ENCODE results near the gene KIAA2012. TPM values are rescaled to one million over a fixed set of nuclear protein-coding genes. Genes with fewer than 3 reads are reported as not detected.
"Not testable (repeated sequence)": the region's sequence is repeated elsewhere in the genome, so short reads cannot be mapped to it uniquely, and the experiment has no call there.

Gene KIAA2012
- total RNA-seq, 1 donor from 2014 or later = not detected

- DNase-seq (ENCODE audit: extremely low read depth, low read depth, low spot score) = no peak
Observed at GRCh38 chr2:202114291-202114690, 41.2 kb downstream of the KIAA2012 start.

DNA sequence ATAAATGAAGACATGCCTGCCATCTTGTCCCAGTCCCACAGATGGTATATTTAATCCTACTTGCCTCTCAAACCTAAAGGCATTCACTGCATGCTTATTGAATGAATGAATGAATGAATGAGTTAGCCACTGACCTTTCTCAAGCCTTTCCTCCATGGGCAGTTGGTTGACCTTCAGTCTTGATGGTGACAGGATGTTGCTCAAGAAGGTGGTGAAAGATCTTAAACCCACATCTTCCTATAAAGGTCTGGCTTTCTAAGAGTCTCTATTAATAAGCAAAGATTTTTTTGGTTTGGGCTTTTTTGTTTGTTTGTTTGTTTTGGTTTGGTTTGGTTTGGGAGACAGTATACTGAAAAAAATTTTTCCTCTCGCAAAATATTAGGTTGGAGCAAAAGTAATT lies 41.7 kb downstream of the KIAA2012 start:
- no peak for DNase-seq (ENCODE audit: extremely low read depth, low read depth, low spot score)

- DNase-seq (ENCODE audit: extremely low read depth, low read depth, low spot score) = no peak
Observed at GRCh38 chr2:202115479-202115971, 42.5 kb downstream of the KIAA2012 start.

DNA sequence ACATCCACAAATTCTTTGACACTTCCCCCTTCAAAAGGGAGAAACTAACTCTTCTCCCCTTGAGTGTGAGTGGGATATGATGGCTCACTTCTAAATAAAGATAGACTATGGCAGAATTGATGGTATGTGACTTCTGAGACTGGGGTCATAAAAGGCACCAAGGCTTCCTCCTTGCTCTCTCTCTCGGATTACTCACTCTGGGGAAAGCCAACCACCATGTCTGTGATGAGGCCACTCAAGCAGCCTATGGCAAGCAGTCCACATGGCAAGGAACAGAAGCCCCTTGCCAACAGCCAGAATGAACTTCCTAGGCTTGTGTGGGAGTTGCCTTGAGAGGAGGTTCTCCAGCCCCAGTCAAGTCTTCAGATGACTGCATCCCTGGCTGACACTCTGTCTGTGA lies 43.6 kb downstream of the KIAA2012 start:
- no peak for DNase-seq (ENCODE audit: extremely low read depth, low read depth, low spot score)

DNA sequence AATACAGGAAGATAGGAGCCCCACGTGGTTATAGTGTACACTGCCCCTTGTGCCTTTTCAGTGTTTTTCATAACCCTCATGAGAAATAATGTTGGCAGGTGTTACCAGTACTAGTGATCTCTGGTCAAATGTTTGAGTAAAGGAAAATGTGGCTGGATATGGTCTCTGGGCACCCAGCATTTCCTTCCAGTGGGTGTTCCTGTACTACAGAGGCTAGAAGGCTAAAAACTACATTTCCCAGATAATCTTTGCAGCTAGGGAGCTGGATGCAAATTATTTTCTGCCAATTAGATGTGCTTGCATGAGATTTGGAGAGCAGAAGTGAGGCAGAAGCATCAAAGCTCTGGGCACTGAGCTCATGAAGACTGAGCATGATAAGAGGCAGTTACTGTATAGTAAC lies 45.1 kb downstream of the KIAA2012 start:
- DNase-seq (ENCODE audit: extremely low read depth, low read depth, low spot score) = no peak

DNA sequence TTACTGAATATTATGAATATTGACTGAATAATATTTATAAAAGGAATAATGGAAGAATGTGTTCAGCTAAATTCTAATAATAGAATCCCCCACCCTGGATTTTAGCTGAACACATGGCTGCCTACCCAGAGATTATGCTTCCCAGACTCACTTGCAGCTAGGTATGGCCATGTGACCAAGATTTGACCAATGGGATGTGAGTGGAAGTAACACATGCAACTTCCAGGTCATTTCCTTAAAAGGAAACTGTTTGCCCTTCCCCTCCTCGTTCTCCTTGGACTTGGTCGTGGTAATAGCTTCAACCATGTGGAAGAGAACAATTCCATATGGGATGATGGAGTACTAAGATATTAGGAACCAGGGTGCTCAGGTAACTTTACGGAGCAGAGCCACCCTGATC lies 47.8 kb downstream of the KIAA2012 start:
- DNase-seq (ENCODE audit: extremely low read depth, low read depth, low spot score) = no peak

DNA sequence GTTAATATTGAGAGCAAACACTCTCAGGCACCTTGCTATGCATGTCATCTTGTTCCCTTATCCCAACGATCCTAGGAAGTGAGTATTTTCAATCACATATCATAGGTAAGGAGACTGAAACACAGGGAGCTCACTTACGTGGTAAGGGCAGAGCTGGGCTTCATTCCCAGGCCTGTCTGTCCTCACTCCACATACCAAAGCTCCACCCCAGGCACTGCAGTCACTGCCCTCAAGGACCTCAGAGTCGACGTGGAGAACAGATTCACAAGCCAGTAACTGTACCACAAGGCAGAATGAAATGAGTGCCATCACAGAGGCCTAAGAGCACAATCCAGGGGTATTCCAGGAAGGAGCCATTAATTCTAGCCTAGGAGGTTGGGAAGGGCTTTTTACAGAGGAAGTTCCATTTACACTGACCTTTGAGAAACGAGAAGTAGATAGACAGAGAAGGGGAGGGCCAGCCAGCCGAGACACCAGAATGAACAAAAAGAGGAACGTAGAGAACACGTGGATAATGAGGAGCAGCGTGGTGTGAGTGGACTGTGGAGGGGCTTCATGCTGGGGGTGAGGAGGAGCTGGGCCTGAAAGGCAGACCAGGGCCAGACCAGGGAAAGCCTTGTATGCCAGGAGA lies 48.6 kb downstream of the KIAA2012 start:
- no peak for DNase-seq (ENCODE audit: extremely low read depth, low read depth, low spot score)

- DNase-seq (ENCODE audit: extremely low read depth, low read depth, low spot score) = no peak
Observed at GRCh38 chr2:202122163-202122540, 49.1 kb downstream of the KIAA2012 start.

GRCh38 chr2:202122980-202123720 lies 50.1 kb downstream of the KIAA2012 start:
- no peak for DNase-seq (ENCODE audit: extremely low read depth, low read depth, low spot score)

- DNase-seq (ENCODE audit: extremely low read depth, low read depth, low spot score) = no peak
Observed at GRCh38 chr2:202124286-202124685, 51.2 kb downstream of the KIAA2012 start.

DNA sequence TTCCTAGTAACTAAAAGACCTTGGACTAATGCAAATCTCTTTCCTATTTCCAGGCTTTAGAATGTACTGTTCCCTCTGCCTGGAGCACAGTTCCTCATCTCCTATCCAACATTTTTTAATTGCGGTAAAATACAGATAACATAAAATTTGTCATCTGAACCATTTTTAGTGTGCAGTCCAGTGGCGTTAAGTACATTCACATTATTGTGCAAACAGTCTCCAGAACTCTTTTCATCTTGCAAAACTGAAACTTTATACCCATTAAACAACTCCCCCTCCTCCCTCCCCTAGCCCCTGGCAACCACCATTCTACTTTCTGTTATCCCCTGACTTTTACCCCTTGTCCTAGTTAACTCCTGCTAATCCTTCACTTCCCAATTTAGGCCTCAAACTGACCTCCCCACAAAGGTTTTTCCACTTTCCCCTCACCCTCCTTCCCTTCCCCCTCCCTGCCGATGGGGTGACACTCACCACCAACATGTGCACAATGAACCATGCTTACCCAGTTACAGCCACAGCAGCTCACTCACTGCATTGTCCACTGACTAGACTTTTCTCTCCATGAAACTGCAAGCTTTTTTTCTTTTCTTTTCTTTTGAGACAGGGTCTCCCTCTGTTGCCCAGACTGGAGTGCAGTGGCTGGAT lies 54.8 kb downstream of the KIAA2012 start:
- no peak for DNase-seq (ENCODE audit: extremely low read depth, low read depth, low spot score)

GRCh38 chr2:202129841-202130240 lies 56.8 kb downstream of the KIAA2012 start:
- no peak for DNase-seq (ENCODE audit: extremely low read depth, low read depth, low spot score)

- DNase-seq (ENCODE audit: extremely low read depth, low read depth, low spot score) = no peak
Observed at GRCh38 chr2:202133200-202133908, 60.3 kb downstream of the KIAA2012 start.

DNA sequence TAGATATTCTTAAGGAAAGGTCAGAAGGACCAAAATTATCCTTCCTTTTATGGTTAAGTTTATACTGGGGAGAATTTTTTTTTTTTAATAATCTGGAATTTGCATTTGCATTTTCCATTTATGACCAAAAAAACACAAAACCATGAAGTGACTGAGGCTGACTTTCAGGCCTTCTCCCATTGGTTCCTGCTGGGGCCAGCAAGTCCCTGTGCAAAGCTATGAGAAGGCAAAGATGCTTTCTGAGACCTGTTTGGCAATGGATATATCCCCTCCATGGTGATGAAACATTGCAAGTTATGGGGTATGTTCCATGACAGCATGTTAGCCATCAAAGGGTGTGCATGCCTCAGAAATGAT lies 60.8 kb downstream of the KIAA2012 start:
- DNase-seq (ENCODE audit: extremely low read depth, low read depth, low spot score) = no peak

GRCh38 chr2:202135091-202135874 lies 62.2 kb downstream of the KIAA2012 start:
- no peak for DNase-seq (ENCODE audit: extremely low read depth, low read depth, low spot score)

- DNase-seq (ENCODE audit: extremely low read depth, low read depth, low spot score) = not testable (repeated sequence)
Observed at GRCh38 chr2:202136039-202136438, 63.0 kb downstream of the KIAA2012 start.

- no peak for DNase-seq (ENCODE audit: extremely low read depth, low read depth, low spot score)
Observed at GRCh38 chr2:202136526-202136925, 63.5 kb downstream of the KIAA2012 start.

DNA sequence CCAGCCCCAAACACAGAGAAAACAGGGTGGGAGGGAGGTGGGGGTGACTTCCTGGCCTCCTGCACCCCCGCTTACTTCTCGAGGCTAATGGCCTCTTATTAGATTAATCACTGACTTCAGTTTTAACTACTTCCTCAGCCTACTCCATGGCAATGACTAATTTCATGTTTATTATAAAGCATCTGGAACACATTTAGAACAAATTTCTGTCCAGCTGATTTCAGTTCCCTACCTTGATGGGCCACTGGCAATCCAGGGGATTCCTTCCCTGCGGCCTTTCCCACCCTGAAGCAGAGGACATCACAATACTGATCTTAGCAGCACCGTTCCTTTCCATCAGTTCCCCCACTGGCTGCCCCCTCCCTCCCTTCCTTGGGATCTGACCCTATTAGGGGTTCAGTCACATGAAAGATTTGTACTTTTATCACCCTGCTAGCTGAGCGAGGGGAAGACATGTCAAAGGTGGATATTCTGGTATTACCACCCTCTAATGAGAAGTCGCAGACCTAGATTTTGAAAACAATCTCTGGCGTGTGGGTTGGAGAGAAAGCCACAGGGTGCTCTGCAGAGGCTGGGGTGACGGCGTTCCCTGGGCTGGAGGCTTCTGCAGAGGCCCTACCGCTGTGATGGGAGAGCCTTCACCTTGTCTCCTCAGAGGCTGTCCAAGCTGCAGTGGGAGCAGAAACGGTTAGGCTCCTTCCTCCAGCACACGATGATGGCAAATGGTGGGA lies 67.6 kb downstream of the KIAA2012 start:
- no peak for DNase-seq (ENCODE audit: extremely low read depth, low read depth, low spot score)

- DNase-seq (ENCODE audit: extremely low read depth, low read depth, low spot score) = no peak
Observed at GRCh38 chr2:202141329-202141947, 68.4 kb downstream of the KIAA2012 start.

Measured in glomerular endothelial cell (primary cell).